ENCODE results near the gene CENPA. TPM values are rescaled to one million over a fixed set of nuclear protein-coding genes. Genes with fewer than 3 reads are reported as not detected.

CENPA gene
- total RNA-seq, 1 experiment from 2014 or later: 45.8 TPM

GRCh38 chr2:26782876-26783704 lies 2.8 kb upstream of the CENPA start:
- Histone ChIP-seq H4K20me1 (ENCODE audit: insufficient read depth) (no peaks in the 10 kb centered on the region), H2AFZ (ENCODE audit: low read depth, low read length, poor library complexity, severe bottlenecking) (no peak overlapping the region), H3K9me3 (ENCODE audit: control insufficient read depth in 1 of 2, insufficient read depth in 1 of 2, low read depth in 1 of 2, low read length in 2 of 2) (no peaks in the 10 kb centered on the region), H3K27me3 (ENCODE audit: insufficient read depth, low read length) (no peaks in the 10 kb centered on the region), H3K9ac (ENCODE audit: low read length) (no peak overlapping the region), H3K9me2 (ENCODE audit: insufficient read depth) (no peaks in the 10 kb centered on the region), H3K27ac (ENCODE audit: low read depth, low read length) (no peak overlapping the region), H3K4me3 (replicated peaks in 1 of 2; ENCODE audit: low read depth in 1 of 2, low read length in 2 of 2) (no peak overlapping the region), H3K79me2 (ENCODE audit: insufficient read depth, low read length) (peaks cover 20% of the 10 kb centered on the region), H3K4me2 (ENCODE audit: low read length) (no peak overlapping the region), H3K4me1 (ENCODE audit: control insufficient read depth in 1 of 2, insufficient read depth in 2 of 2, low read length in 2 of 2) (peaks cover 0 to 20% of the 10 kb centered on the region in 2 experiments; a peak in 3 of 4 replicates), H3K36me3 (ENCODE audit: control insufficient read depth in 1 of 2, insufficient read depth in 2 of 2, low read length in 2 of 2) (peaks cover 5 to 7% of the 10 kb centered on the region in 2 experiments; a peak in 2 of 4 replicates)
- intact Hi-C loops (cut with micrococcal nuclease): no loop called here
- no peak for DNase-seq (ENCODE audit: low read depth, low spot score)
- TF ChIP-seq POLR2AphosphoS5 (IDR thresholded peaks at IDR 0.05; ENCODE audit: low read depth, low read length): peak; percentile 25; the same call in 1 of the 2 replicates
- no peak for TF ChIP-seq REST (IDR thresholded peaks at IDR 0.05; ENCODE audit: low read depth)
- ChIA-PET CTCF (no interaction called here), RAD21 (ENCODE audit: low non-redundant PET in 1 of 2, low total read pairs in 2 of 2, uncharacterized antibody in 2 of 2, unreplicated experiment in 2 of 2) (no interaction called here), POLR2A (interaction anchor here (1.0 to 1.2 kb wide), 2 partner anchors 12 to 14 kb away, joined by 4 read pairs; no protein-coding TSS in a partner anchor)
- ATAC-seq: no peak
- BruUV-seq (replicated peaks): no TSS peak

All from HCT116 (cell line).